Calu3 (cell line): ENCODE data around the gene LIN7C. TPM values are rescaled to one million over a fixed set of nuclear protein-coding genes. Genes with fewer than 3 reads are reported as not detected.

ENCODE experiments used
- BruUV-seq: library from RNA; stranded (reverse); fragments of 400-500 nt; replicated peaks from 2 replicates; lab custom pipeline; 2021; lab: Mats Ljungman, UMichigan
- CTCF ChIA-PET: fragments of 300-600 bp; sonication (Branson Sonifier 250); formaldehyde crosslinking; loops from one replicate; lab custom pipeline; 2022; ENCODE audit warnings: antibody characterized with exemption; lab: Charles Lee
- DNase-seq: peaks from one replicate; pipeline ENCODE4 v3.0.0; 2022
- H3K27ac Mint-ChIP-seq: one replicate; pipeline ENCODE4 v1.8.0; 2022; ENCODE audit warnings: mixed read lengths; ENCODE audit not compliant: unreplicated experiment
- H3K27me3 Mint-ChIP-seq: one replicate; pipeline ENCODE4 v1.8.0; 2022; ENCODE audit warnings: mixed read lengths; ENCODE audit not compliant: unreplicated experiment
- H3K36me3 Mint-ChIP-seq: one replicate; pipeline ENCODE4 v1.8.0; 2022; ENCODE audit warnings: mild to moderate bottlenecking, moderate library complexity, mixed read lengths; ENCODE audit not compliant: insufficient read depth, unreplicated experiment
- H3K4me1 Mint-ChIP-seq: one replicate; pipeline ENCODE4 v1.8.0; 2022; ENCODE audit warnings: mild to moderate bottlenecking, low read depth, mixed read lengths; ENCODE audit not compliant: unreplicated experiment
- H3K4me3 Mint-ChIP-seq: one replicate; pipeline ENCODE4 v1.8.0; 2022; ENCODE audit warnings: mild to moderate bottlenecking, low read depth, moderate library complexity, mixed read lengths; ENCODE audit not compliant: unreplicated experiment
- H3K9me3 Mint-ChIP-seq: one replicate; pipeline ENCODE4 v1.8.0; 2022; ENCODE audit warnings: low read depth, mixed read lengths; ENCODE audit not compliant: unreplicated experiment
- CTCF ChIP-seq: fragments of 200-600 bp; IDR thresholded peaks from one replicate; pipeline ENCODE4 v1.8.0; 2022; ENCODE audit warnings: antibody characterized with exemption; ENCODE audit not compliant: unreplicated experiment
- intact Hi-C: fragments of 100-400 bp; cut with micrococcal nuclease; formaldehyde crosslinking; loops from one replicate; pipeline ENCODE4 v1.10.0; 2022; ENCODE audit not compliant: unreplicated experiment
- total RNA-seq: library from RNA; stranded (reverse); gene quantifications from 2 replicates; pipeline ENCODE4 v1.2.3, GENCODE V29; 2022

Gene LIN7C
- total RNA-seq, 1 experiment from 2014 or later: 43.7 TPM

- no peaks in the 10 kb centered on the region for H3K9me3 Mint-ChIP-seq
- peak overlapping the region; percentile 55 for H3K27ac Mint-ChIP-seq
- intact Hi-C loops: loop anchor here (5.0 kb wide), 2 partner anchors 159 to 264 kb away; no protein-coding TSS in a partner anchor
Observed at GRCh38 chr11:27471589-27472397, 34.8 kb downstream of the LIN7C start.

GRCh38 chr11:27470826-27471588, 35.6 kb downstream of the LIN7C start:
- DNase-seq: no peak
- CTCF ChIA-PET: no interaction called here
- Mint-ChIP-seq H3K4me1 (peaks cover 31% of the 10 kb centered on the region), H3K27ac (peak overlapping the region; percentile 55), H3K36me3 (peaks cover 49% of the 10 kb centered on the region), H3K4me3 (peak overlapping the region; percentile 88), H3K9me3 (no peaks in the 10 kb centered on the region), H3K27me3 (no peaks in the 10 kb centered on the region)
- intact Hi-C loops: loop anchor here (5.0 kb wide), 2 partner anchors 159 to 264 kb away; no protein-coding TSS in a partner anchor
- BruUV-seq: no TSS peak
- no peak for TF ChIP-seq CTCF

More at GRCh38 chr11:27471589-27472397, 34.8 kb downstream of the LIN7C start:
- CTCF ChIA-PET: interaction anchor here (1.0 to 2.0 kb wide), 8 partner anchors 7 to 300 kb away, joined by 3 to 8 read pairs (median 6); partner anchors contain the start of gene CCDC34
- Mint-ChIP-seq H3K4me1 (peaks cover 24% of the 10 kb centered on the region), H3K27me3 (no peaks in the 10 kb centered on the region), H3K36me3 (peaks cover 49% of the 10 kb centered on the region), H3K4me3 (peak overlapping the region; percentile 88)
- peak; percentile 40 for DNase-seq
- no TSS peak for BruUV-seq
- no peak for TF ChIP-seq CTCF

GRCh38 chr11:27470166-27470565, 36.4 kb downstream of the LIN7C start:
- Mint-ChIP-seq H3K27ac (peak overlapping the region; percentile 96), H3K36me3 (peaks cover 49% of the 10 kb centered on the region), H3K4me1 (peaks cover 40% of the 10 kb centered on the region), H3K4me3 (peak overlapping the region; percentile 88), H3K27me3 (no peaks in the 10 kb centered on the region), H3K9me3 (no peaks in the 10 kb centered on the region)
- intact Hi-C loops: loop anchor here (5.0 kb wide), 2 partner anchors 158 to 263 kb away; no protein-coding TSS in a partner anchor
- TF ChIP-seq CTCF: no peak
- TSS peak; percentile 21 for BruUV-seq
- CTCF ChIA-PET: no interaction called here
- DNase-seq: no peak

GRCh38 chr11:27468995-27469695, 37.4 kb downstream of the LIN7C start:
- peak overlapping the region; percentile 88 for H3K4me3 Mint-ChIP-seq
- DNase-seq: no peak
- H3K27me3 Mint-ChIP-seq: no peaks in the 10 kb centered on the region
- BruUV-seq: TSS peak; percentile 55
- CTCF ChIA-PET: interaction anchor here (0.6 kb wide), 1 partner anchor 1487 kb away, joined by 4 read pairs; no protein-coding TSS in a partner anchor
- H3K4me1 Mint-ChIP-seq: peaks cover 43% of the 10 kb centered on the region
- intact Hi-C loops: loop anchor here (2.0 to 5.0 kb wide), 2 partner anchors 37 to 78 kb away; no protein-coding TSS in a partner anchor
- H3K27ac Mint-ChIP-seq: peak overlapping the region; percentile 96
- no peak for TF ChIP-seq CTCF
- H3K36me3 Mint-ChIP-seq: peaks cover 49% of the 10 kb centered on the region
- H3K9me3 Mint-ChIP-seq: no peaks in the 10 kb centered on the region
